ENCODE measurements around the gene GPS1.

GRCh38 chr17:82084373-82085030 lies 32.8 kb downstream of the GPS1 start:
- no peak for TF ChIP-seq CHD4 (IDR thresholded peaks at IDR 0.05)
- no peak for TF ChIP-seq SIX5 (IDR thresholded peaks at IDR 0.05; ENCODE audit: low read depth, low read length, severe bottlenecking)
- no peak for TF ChIP-seq SRF (IDR thresholded peaks at IDR 0.05; ENCODE audit: low read depth in 2 of 2, low read length in 2 of 2)
- no peak for TF ChIP-seq CTCF (IDR thresholded peaks at IDR 0.05 in 2 of 3, conservative IDR thresholded peaks at IDR 0.05 in 1 of 3; ENCODE audit: control insufficient read depth in 2 of 3, extremely low read depth in 1 of 3, insufficient read depth in 1 of 3, low read depth in 3 of 3, low read length in 3 of 3)
- TF ChIP-seq ZBTB4 (CRISPR knock-in tag; IDR thresholded peaks at IDR 0.05), result no peak
- peak; percentile 59 for TF ChIP-seq POLR2A (IDR thresholded peaks at IDR 0.05; ENCODE audit: low read depth, low read length)
- TF ChIP-seq RAD21 (IDR thresholded peaks at IDR 0.05; ENCODE audit: insufficient read depth, low read depth, low read length), result no peak
- TF ChIP-seq SREBF2 (IDR thresholded peaks at IDR 0.05; ENCODE audit: low read length), result no peak
- TF ChIP-seq EP300 (IDR thresholded peaks at IDR 0.05; ENCODE audit: borderline replicate concordance in 1 of 2, control insufficient read depth in 1 of 2, low read depth in 2 of 2, low read length in 2 of 2), result no peak
- no peak for TF ChIP-seq HDAC6 (IDR thresholded peaks at IDR 0.05; ENCODE audit: unreplicated experiment)
